ENCODE results near the gene TRPC6. TPM values are rescaled to one million over a fixed set of nuclear protein-coding genes. Genes with fewer than 3 reads are reported as not detected.

Gene TRPC6
- total RNA-seq, 1 experiment from 2014 or later: not detected

DNA sequence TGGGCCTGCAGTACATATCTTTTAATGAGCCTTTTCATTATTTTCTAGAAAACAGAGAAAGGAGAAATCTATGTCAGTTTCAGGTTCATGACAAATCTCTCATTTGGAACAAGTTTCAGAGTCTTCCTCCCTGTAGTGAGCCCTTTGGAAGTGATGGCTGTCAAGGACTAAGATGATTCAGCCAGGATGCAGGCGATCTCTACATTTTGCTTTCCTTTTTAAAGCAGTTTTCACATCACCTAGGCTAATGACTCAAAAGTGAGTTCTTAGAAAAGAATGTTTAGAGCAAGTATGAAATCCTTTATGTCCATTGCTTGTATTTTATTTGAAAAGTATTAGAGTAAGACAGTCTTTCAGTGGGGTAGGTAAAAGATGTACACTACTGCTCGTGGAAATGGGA lies 130.1 kb downstream of the TRPC6 start:
- H3K4me3 ChIP-seq (ENCODE audit: low read length): no peak overlapping the region
- no peaks in the 10 kb centered on the region for H3K79me2 ChIP-seq (ENCODE audit: low read length)
- peak overlapping the region; percentile 2; the same call in 1 of the 2 replicates for H3K27ac ChIP-seq (ENCODE audit: low read length)
- peak; percentile 72 for ATAC-seq
- no peaks in the 10 kb centered on the region for H3K9me3 ChIP-seq (ENCODE audit: low read length)
- intact Hi-C loops (cut with micrococcal nuclease): no loop called here
- H3K27me3 ChIP-seq (ENCODE audit: low read length): no peaks in the 10 kb centered on the region
- H3K4me2 ChIP-seq (ENCODE audit: low read length): peak overlapping the region; percentile 20
- no peak for TF ChIP-seq EZH2 (IDR thresholded peaks at IDR 0.05; ENCODE audit: low read length, unreplicated experiment)
- TF ChIP-seq, protein P1, sequence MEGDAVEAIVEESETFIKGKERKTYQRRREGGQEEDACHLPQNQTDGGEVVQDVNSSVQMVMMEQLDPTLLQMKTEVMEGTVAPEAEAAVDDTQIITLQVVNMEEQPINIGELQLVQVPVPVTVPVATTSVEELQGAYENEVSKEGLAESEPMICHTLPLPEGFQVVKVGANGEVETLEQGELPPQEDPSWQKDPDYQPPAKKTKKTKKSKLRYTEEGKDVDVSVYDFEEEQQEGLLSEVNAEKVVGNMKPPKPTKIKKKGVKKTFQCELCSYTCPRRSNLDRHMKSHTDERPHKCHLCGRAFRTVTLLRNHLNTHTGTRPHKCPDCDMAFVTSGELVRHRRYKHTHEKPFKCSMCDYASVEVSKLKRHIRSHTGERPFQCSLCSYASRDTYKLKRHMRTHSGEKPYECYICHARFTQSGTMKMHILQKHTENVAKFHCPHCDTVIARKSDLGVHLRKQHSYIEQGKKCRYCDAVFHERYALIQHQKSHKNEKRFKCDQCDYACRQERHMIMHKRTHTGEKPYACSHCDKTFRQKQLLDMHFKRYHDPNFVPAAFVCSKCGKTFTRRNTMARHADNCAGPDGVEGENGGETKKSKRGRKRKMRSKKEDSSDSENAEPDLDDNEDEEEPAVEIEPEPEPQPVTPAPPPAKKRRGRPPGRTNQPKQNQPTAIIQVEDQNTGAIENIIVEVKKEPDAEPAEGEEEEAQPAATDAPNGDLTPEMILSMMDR (conservative IDR thresholded peaks at IDR 0.05; ENCODE audit: low read depth, low read length): no peak
- no peak for TF ChIP-seq EZH2phosphoT487 (IDR thresholded peaks at IDR 0.05; ENCODE audit: borderline replicate concordance, low read length)
- no peak overlapping the region for H3K9ac ChIP-seq (ENCODE audit: low read length)
- peak; percentile 81 for DNase-seq
- BruUV-seq (replicated peaks): no TSS peak
- no peaks in the 10 kb centered on the region for H3F3A ChIP-seq (ENCODE audit: low read length, unreplicated experiment)
- no peaks in the 10 kb centered on the region for H3K9me2 ChIP-seq (replicated peaks; ENCODE audit: low read length)
- no peak overlapping the region for H2AFZ ChIP-seq (ENCODE audit: low read length)
- H3K4me1 ChIP-seq (ENCODE audit: insufficient read depth, low read length): peaks cover 27% of the 10 kb centered on the region
- ChIA-PET CTCF (no interaction called here), POLR2A (ENCODE audit: unreplicated experiment) (no interaction called here)
- no peaks in the 10 kb centered on the region for H3K36me3 ChIP-seq (ENCODE audit: low read depth, low read length)
- no peaks in the 10 kb centered on the region for H4K20me1 ChIP-seq (ENCODE audit: low read length)

DNA sequence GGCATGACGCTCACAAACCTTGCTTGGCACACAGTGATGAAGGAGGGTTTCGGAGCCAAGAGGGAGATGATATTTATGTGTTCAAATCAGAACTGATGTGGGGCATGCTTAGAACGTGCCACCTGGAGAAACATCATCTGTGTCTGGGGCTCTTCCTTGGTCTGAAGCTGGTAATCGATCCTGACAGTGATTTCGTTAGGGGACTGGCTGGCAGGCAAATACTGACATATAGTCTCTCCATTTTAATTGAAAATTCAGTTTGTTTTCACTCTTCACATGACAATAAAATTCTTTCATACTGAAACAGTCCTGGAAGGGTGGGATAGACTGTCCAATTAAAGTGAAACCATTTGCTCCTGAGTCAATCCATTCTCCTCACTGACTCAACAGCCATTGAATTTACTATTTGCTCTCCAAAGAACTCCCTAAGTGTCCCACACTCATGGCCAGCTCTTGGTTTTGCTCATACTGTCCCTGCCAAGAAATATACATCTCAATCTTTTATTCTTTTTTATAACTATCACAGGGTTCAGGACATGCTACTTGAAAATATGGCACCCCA lies 134.8 kb downstream of the TRPC6 start:
- Histone ChIP-seq H3F3A (ENCODE audit: low read length, unreplicated experiment) (no peaks in the 10 kb centered on the region), H3K4me1 (ENCODE audit: insufficient read depth, low read length) (peaks cover 44% of the 10 kb centered on the region), H3K36me3 (ENCODE audit: low read depth, low read length) (no peaks in the 10 kb centered on the region), H2AFZ (ENCODE audit: low read length) (no peak overlapping the region), H3K9me3 (ENCODE audit: low read length) (no peaks in the 10 kb centered on the region), H4K20me1 (ENCODE audit: low read length) (no peaks in the 10 kb centered on the region), H3K4me2 (ENCODE audit: low read length) (no peak overlapping the region), H3K9ac (ENCODE audit: low read length) (no peak overlapping the region), H3K4me3 (ENCODE audit: low read length) (no peak overlapping the region), H3K27me3 (ENCODE audit: low read length) (no peaks in the 10 kb centered on the region), H3K27ac (ENCODE audit: low read length) (no peak overlapping the region), H3K9me2 (replicated peaks; ENCODE audit: low read length) (no peaks in the 10 kb centered on the region), H3K79me2 (ENCODE audit: low read length) (no peaks in the 10 kb centered on the region)
- intact Hi-C loops (cut with micrococcal nuclease): loop anchor here (5.0 kb wide), 1 partner anchor 663 kb away; the partner anchor contains the start of gene YAP1
- TF ChIP-seq, protein P1 (conservative IDR thresholded peaks at IDR 0.05; ENCODE audit: low read depth, low read length): no peak
- TF ChIP-seq EZH2 (IDR thresholded peaks at IDR 0.05; ENCODE audit: low read length, unreplicated experiment) (no peak), EZH2phosphoT487 (IDR thresholded peaks at IDR 0.05; ENCODE audit: borderline replicate concordance, low read length) (no peak)
- ChIA-PET CTCF (no interaction called here), POLR2A (ENCODE audit: unreplicated experiment) (interaction anchor here (0.6 kb wide), 1 partner anchor 13 kb away, joined by 3 read pairs; no protein-coding TSS in a partner anchor)
- no peak for DNase-seq
- no peak for ATAC-seq
- no TSS peak for BruUV-seq (replicated peaks)

DNA sequence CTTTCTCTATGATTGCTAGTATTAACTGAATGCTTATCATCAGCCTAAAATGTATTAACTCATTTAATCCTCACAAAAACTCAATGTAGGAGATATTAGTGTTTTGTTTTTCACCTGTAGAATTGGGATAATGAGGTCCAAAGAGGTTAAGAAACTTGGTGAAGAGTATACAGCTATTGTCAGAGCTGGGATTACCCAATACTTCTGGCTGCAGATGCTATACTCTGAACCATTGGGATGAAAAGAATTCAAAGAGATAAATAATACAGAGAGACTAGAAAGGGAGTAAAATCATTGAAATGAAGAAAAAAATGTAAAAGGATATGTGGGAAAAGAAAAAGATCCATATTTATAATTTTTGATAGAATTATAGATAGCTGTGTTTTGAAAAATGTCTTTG lies 137.1 kb downstream of the TRPC6 start:
- ATAC-seq (no peak), DNase-seq (no peak)
- Histone ChIP-seq H3K79me2 (ENCODE audit: low read length) (no peaks in the 10 kb centered on the region), H3K4me1 (ENCODE audit: insufficient read depth, low read length) (peaks cover 40% of the 10 kb centered on the region), H3K9me2 (replicated peaks; ENCODE audit: low read length) (no peaks in the 10 kb centered on the region), H3K27me3 (ENCODE audit: low read length) (no peaks in the 10 kb centered on the region), H3K9me3 (ENCODE audit: low read length) (no peaks in the 10 kb centered on the region), H3K27ac (ENCODE audit: low read length) (peak overlapping the region; percentile 27), H3K9ac (ENCODE audit: low read length) (no peak overlapping the region), H3K4me3 (ENCODE audit: low read length) (no peak overlapping the region), H4K20me1 (ENCODE audit: low read length) (no peaks in the 10 kb centered on the region), H3F3A (ENCODE audit: low read length, unreplicated experiment) (no peaks in the 10 kb centered on the region), H2AFZ (ENCODE audit: low read length) (no peak overlapping the region), H3K36me3 (ENCODE audit: low read depth, low read length) (no peaks in the 10 kb centered on the region), H3K4me2 (ENCODE audit: low read length) (0 out of 2 replicates have a peak overlapping the region, but pooled peaks have one; percentile 40)
- TF ChIP-seq EZH2phosphoT487 (IDR thresholded peaks at IDR 0.05; ENCODE audit: borderline replicate concordance, low read length) (no peak), EZH2 (IDR thresholded peaks at IDR 0.05; ENCODE audit: low read length, unreplicated experiment) (no peak)
- TF ChIP-seq, protein P1 (conservative IDR thresholded peaks at IDR 0.05; ENCODE audit: low read depth, low read length): no peak
- BruUV-seq (replicated peaks): no TSS peak
- intact Hi-C loops (cut with micrococcal nuclease): loop anchor here (1.0 to 5.0 kb wide), 3 partner anchors 560 to 860 kb away; partner anchors contain the start of gene YAP1
- ChIA-PET CTCF (interaction anchor here (1.0 kb wide), 1 partner anchor 11 kb away, joined by 4 read pairs; no protein-coding TSS in a partner anchor), POLR2A (ENCODE audit: unreplicated experiment) (no interaction called here)

Measured in PC-3 (cell line).